Stomach (tissue), 9 donors: ENCODE results near the gene RHBDL1. TPM values are rescaled to one million over a fixed set of nuclear protein-coding genes. Genes with fewer than 3 reads are reported as not detected.

Source experiments
- DNase-seq, 2 donors: peaks; one replicate each; pipeline versions ENCODE4 v3.0.0 to v3.0.0-alpha.2; 2013 to 2019
- H3K27ac ChIP-seq, 5 donors: fragments of 200-600 bp in 4 of 5; sonication (generic) in 4 of 5; one replicate each; pipeline ENCODE4 v1.5.1; 2013 to 2019; ENCODE audit warnings: mild to moderate bottlenecking in 1 of 5, moderate library complexity in 1 of 5
- H3K27me3 ChIP-seq, 3 donors: fragments of 200-600 bp; sonication (generic); one replicate each; pipeline ENCODE4 v1.5.1; 2017 to 2019; ENCODE audit warnings: mixed run types in 1 of 3
- H3K36me3 ChIP-seq, 4 donors: fragments of 200-600 bp; sonication (generic); 1 replicate in 3 of 4; 2 replicates in 1 of 4; pipeline ENCODE4 v1.5.1; 2016 to 2019
- H3K4me1 ChIP-seq, 4 donors: fragments of 200-600 bp; sonication (generic); one replicate each; pipeline ENCODE4 v1.5.1; 2016 to 2019
- H3K4me3 ChIP-seq, 4 donors: fragments of 200-600 bp; sonication (generic) in 3 of 4; one replicate each; pipeline ENCODE4 v1.5.1; 2016 to 2019; ENCODE audit warnings: mild to moderate bottlenecking in 1 of 4
- H3K9me3 ChIP-seq, 4 donors: fragments of 200-600 bp; sonication (generic); one replicate each; pipeline ENCODE4 v1.5.1; 2016 to 2019
- CTCF ChIP-seq, 7 experiments: fragments of 450-650 bp in 4 of 7; fragments of 200-600 bp in 3 of 7; sonication (generic) in 3 of 7; IDR thresholded peaks; one replicate each; pipeline ENCODE4 v1.5.1; 2016 to 2019; ENCODE audit warnings: antibody characterized with exemption in 7 of 7, control low read depth in 2 of 7, mild to moderate bottlenecking in 1 of 7
- EP300 ChIP-seq: sonication (generic); formaldehyde crosslinking; IDR thresholded peaks from one replicate; pipeline ENCODE4 v1.6.1; 2017; ENCODE audit warnings: antibody characterized with exemption
- POLR2A ChIP-seq, 4 donors: fragments of 450-650 bp; IDR thresholded peaks; one replicate each; pipeline ENCODE4 v1.6.1; 2016; ENCODE audit warnings: antibody characterized with exemption in 4 of 4, control low read depth in 2 of 4, mild to moderate bottlenecking in 1 of 4, moderate library complexity in 1 of 4
- POLR2AphosphoS5 ChIP-seq, 3 donors: sonication (generic); formaldehyde crosslinking; IDR thresholded peaks; one replicate each; pipeline ENCODE4 v1.6.1; 2016; ENCODE audit warnings: antibody characterized with exemption in 3 of 3
- WGBS, 5 donors: extraction: QIAGEN DNeasy Blood & Tissue Kit in 3 of 5; methylation state at CpG; one replicate each; pipeline versions ENCODE4 v1.1.5 to v1.1.7; 2013 to 2018; 5-methylcytosine and 5-hydroxymethylcytosine counted together
- intact Hi-C: fragments of 100-400 bp; cut with DNase I; formaldehyde crosslinking; loops from one replicate; pipeline ENCODE4 v1.15.1; 2023; ENCODE audit warnings: low total_unique reads
- polyA plus RNA-seq, 3 donors: library from polyadenylated mRNA; stranded (reverse); fragments of 200-250 nt; gene quantifications; one replicate each; pipeline ENCODE4 v1.2.3, GENCODE V29; 2013
- total RNA-seq, 5 donors: library from RNA; depleted of rRNA; stranded (reverse); fragments of >200 nt; gene quantifications; one replicate each; pipeline versions ENCODE4 v1.1.0 to v1.2.3, GENCODE V29; 2014 to 2016
- donor health status: healthy with polysubstance abuse.
- donor health status: Bipolar disorder and iron deficiency.
- donor health status: healthy.

The RHBDL1 gene
- total and polyA plus RNA-seq, 8 donors, result 1.3 to 48.7 (median 3.3) TPM; not detected in 3

- Histone ChIP-seq H3K27ac (no peak overlapping the region), H3K36me3 (no peaks in the 10 kb centered on the region), H3K27me3 (peaks cover 45 to 94% (median 70%) of the 10 kb centered on the region in 3 donors), H3K4me3 (no peak overlapping the region), H3K9me3 (no peaks in the 10 kb centered on the region), H3K4me1 (peaks cover 12 to 45% (median 32%) of the 10 kb centered on the region in 4 donors)
- intact Hi-C loops, result loop anchor here (5.0 kb wide), 2 partner anchors 72 to 342 kb away; no protein-coding TSS in a partner anchor
- 15 to 22% (median 20%) methylated on average over 14 to 30 of the region's 30 CpGs for WGBS, 5 donors
- TF ChIP-seq POLR2A (IDR thresholded peaks at IDR 0.05), result no peak
- TF ChIP-seq EP300, result no peak
- no peak for TF ChIP-seq CTCF (IDR thresholded peaks at IDR 0.05)
- no peak for TF ChIP-seq POLR2AphosphoS5 (IDR thresholded peaks at IDR 0.05)
- DNase-seq, result peak in 1 of 2 donors; percentile 90
Observed at GRCh38 chr16:709566-710499, 34.4 kb downstream of the RHBDL1 start.

DNA sequence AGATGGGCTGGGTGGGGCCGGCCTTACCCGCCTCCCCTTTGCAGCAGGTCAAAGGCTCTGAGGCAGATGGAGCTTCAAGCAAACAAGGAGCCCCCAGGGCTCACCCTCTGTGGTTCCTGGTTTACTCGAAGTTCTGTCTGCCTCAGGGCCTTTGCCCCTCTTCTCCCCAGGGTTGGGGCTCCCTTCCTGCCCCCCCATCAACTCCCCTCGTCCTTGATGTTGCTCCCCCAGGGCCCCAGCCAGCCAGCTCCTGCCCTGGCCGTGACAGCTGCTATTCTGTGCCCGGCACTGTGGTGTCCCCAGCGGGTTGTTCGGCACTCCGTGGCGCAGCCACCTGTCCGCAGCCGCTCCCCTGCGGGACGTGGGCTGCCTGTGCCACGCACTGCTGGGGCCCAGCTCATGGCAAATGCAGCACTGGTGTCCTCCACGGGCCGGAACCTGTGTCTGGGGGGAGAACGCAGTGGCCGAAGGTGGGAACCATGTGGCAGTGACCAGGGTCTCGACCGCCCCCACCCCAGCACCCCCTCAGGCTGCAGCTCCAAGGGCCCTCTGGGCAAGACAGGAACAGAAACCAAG is 35.1 kb downstream of the RHBDL1 start:
- 61 to 80% (median 68%) methylated on average over 13 to 21 of the region's 21 CpGs for WGBS, 5 donors
- no peak for DNase-seq
- Histone ChIP-seq H3K27me3 (peaks cover 40 to 90% (median 62%) of the 10 kb centered on the region in 3 donors), H3K27ac (peak overlapping the region in 1 of 5 donors; percentile 20), H3K36me3 (no peaks in the 10 kb centered on the region), H3K4me1 (peaks cover 17 to 42% (median 33%) of the 10 kb centered on the region in 4 donors), H3K9me3 (no peaks in the 10 kb centered on the region), H3K4me3 (no peak overlapping the region)
- intact Hi-C loops, result loop anchor here (5.0 kb wide), 2 partner anchors 72 to 342 kb away; no protein-coding TSS in a partner anchor
- no peak for TF ChIP-seq CTCF (IDR thresholded peaks at IDR 0.05)
- no peak for TF ChIP-seq EP300
- no peak for TF ChIP-seq POLR2AphosphoS5 (IDR thresholded peaks at IDR 0.05)
- TF ChIP-seq POLR2A (IDR thresholded peaks at IDR 0.05), result no peak

GRCh38 chr16:711084-711483 is 35.6 kb downstream of the RHBDL1 start:
- Histone ChIP-seq H3K9me3 (no peaks in the 10 kb centered on the region), H3K4me1 (peaks cover 20 to 43% (median 35%) of the 10 kb centered on the region in 4 donors), H3K27me3 (peaks cover 39 to 90% (median 60%) of the 10 kb centered on the region in 3 donors), H3K4me3 (no peak overlapping the region), H3K27ac (no peak overlapping the region), H3K36me3 (no peaks in the 10 kb centered on the region)
- no peak for DNase-seq
- intact Hi-C loops, result loop anchor here (5.0 kb wide), 2 partner anchors 71 to 341 kb away; no protein-coding TSS in a partner anchor
- no peak for TF ChIP-seq CTCF (IDR thresholded peaks at IDR 0.05)
- TF ChIP-seq POLR2A (IDR thresholded peaks at IDR 0.05), result no peak
- TF ChIP-seq POLR2AphosphoS5 (IDR thresholded peaks at IDR 0.05), result no peak
- TF ChIP-seq EP300, result no peak
- WGBS, 5 donors, result 70 to 82% (median 71%) methylated on average over 11 to 12 of the region's 12 CpGs
